MCF 10A (cell line): ENCODE measurements around the gene HMGN5. TPM values are rescaled to one million over a fixed set of nuclear protein-coding genes. Genes with fewer than 3 reads are reported as not detected.

Experiments used
- BruUV-seq: library from RNA; stranded (reverse); fragments of 400-500 nt; replicated peaks from 2 replicates; lab custom pipeline; 2021; lab: Mats Ljungman, UMichigan
- CTCF ChIA-PET: fragments of 300-600 bp; sonication (Branson Sonifier 250); formaldehyde crosslinking; extraction: SDS; loops from one replicate; lab custom pipeline; 2021; ENCODE audit warnings: antibody characterized with exemption, inconsistent platforms; lab: Yijun Ruan, JAX
- POLR2A ChIA-PET: fragments of 300-600, 350-650 bp; sonication (Branson Sonifier 250); formaldehyde crosslinking; extraction: SDS; loops from one replicate; lab custom pipeline; 2020; ENCODE audit warnings: antibody characterized with exemption, inconsistent platforms; lab: Yijun Ruan, JAX
- DNase-seq: peaks from one replicate; pipeline ENCODE4 v3.0.0-alpha.2; 2018; ENCODE audit not compliant: unreplicated experiment
- H3K27ac Mint-ChIP-seq: one replicate; pipeline ENCODE4 v1.8.0; 2022; ENCODE audit warnings: mild to moderate bottlenecking, low read depth, mixed read lengths; ENCODE audit not compliant: unreplicated experiment
- H3K27me3 Mint-ChIP-seq: one replicate; pipeline ENCODE4 v1.8.0; 2022; ENCODE audit warnings: mixed read lengths; ENCODE audit not compliant: insufficient read depth, unreplicated experiment
- H3K36me3 Mint-ChIP-seq: one replicate; pipeline ENCODE4 v1.8.0; 2022; ENCODE audit warnings: mild to moderate bottlenecking, moderate library complexity, mixed read lengths; ENCODE audit not compliant: insufficient read depth, unreplicated experiment
- H3K4me1 Mint-ChIP-seq: one replicate; pipeline ENCODE4 v1.8.0; 2022; ENCODE audit warnings: mixed read lengths; ENCODE audit not compliant: insufficient read depth, unreplicated experiment
- H3K4me3 Mint-ChIP-seq: one replicate; pipeline ENCODE4 v1.8.0; 2022; ENCODE audit warnings: mild to moderate bottlenecking, moderate library complexity, mixed read lengths; ENCODE audit not compliant: unreplicated experiment
- H3K9me3 Mint-ChIP-seq: one replicate; pipeline ENCODE4 v1.8.0; 2022; ENCODE audit warnings: mixed read lengths; ENCODE audit not compliant: unreplicated experiment
- CTCF ChIP-seq: fragments of 200-600 bp; IDR thresholded peaks from one replicate; pipeline ENCODE4 v1.8.0; 2022; ENCODE audit warnings: antibody characterized with exemption, mild to moderate bottlenecking; ENCODE audit not compliant: unreplicated experiment
- intact Hi-C: fragments of 100-400 bp; cut with micrococcal nuclease; formaldehyde crosslinking; loops from 2 replicates; pipeline ENCODE4 v1.14.1; 2022
- total RNA-seq: library from RNA; stranded (reverse); gene quantifications from 2 replicates; pipeline ENCODE4 v1.2.3, GENCODE V29; 2022

HMGN5 gene
- total RNA-seq, 1 experiment from 2014 or later: 11.8 TPM

GRCh38 chrX:81201071-81201470 is 642 bp downstream of the HMGN5 start:
- peaks cover 15% of the 10 kb centered on the region for H3K9me3 Mint-ChIP-seq
- intact Hi-C loops: loop anchor here (1.0 kb wide), 1 partner anchor 59 kb away; no protein-coding TSS in a partner anchor

GRCh38 chrX:81195712-81196111 is 6.0 kb downstream of the HMGN5 start:
- no peak overlapping the region for H3K27ac Mint-ChIP-seq
- POLR2A ChIA-PET: no interaction called here
- no peaks in the 10 kb centered on the region for H3K36me3 Mint-ChIP-seq
- CTCF ChIA-PET: interaction anchor here (0.6 to 2.0 kb wide), 7 partner anchors 9 to 1920 kb away, joined by 3 to 6 read pairs (median 4); no protein-coding TSS in a partner anchor
- peak; percentile 37 for TF ChIP-seq CTCF
- peaks cover 8% of the 10 kb centered on the region for H3K9me3 Mint-ChIP-seq
- no peaks in the 10 kb centered on the region for H3K27me3 Mint-ChIP-seq
- BruUV-seq: no TSS peak
- H3K4me1 Mint-ChIP-seq: no peaks in the 10 kb centered on the region
- intact Hi-C loops: no loop called here
- H3K4me3 Mint-ChIP-seq: no peak overlapping the region
- DNase-seq: peak; percentile 67

More at GRCh38 chrX:81201071-81201470, 642 bp downstream of the HMGN5 start:
- H3K27me3 Mint-ChIP-seq: no peaks in the 10 kb centered on the region
- H3K4me1 Mint-ChIP-seq: peaks cover 8% of the 10 kb centered on the region
- no peak for TF ChIP-seq CTCF
- peak overlapping the region; percentile 95 for H3K27ac Mint-ChIP-seq
- H3K36me3 Mint-ChIP-seq: no peaks in the 10 kb centered on the region
- no TSS peak for BruUV-seq
- H3K4me3 Mint-ChIP-seq: peak overlapping the region; percentile 88
- CTCF ChIA-PET: interaction anchor here (1.2 kb wide), 1 partner anchor 28 kb away, joined by 3 read pairs; no protein-coding TSS in a partner anchor
- DNase-seq: no peak
- POLR2A ChIA-PET: interaction anchor here (0.7 to 2.9 kb wide), 10 partner anchors 8 to 406 kb away, joined by 3 to 55 read pairs (median 6); no protein-coding TSS in a partner anchor

GRCh38 chrX:81195259-81195658 is 6.5 kb downstream of the HMGN5 start:
- TF ChIP-seq CTCF: no peak
- BruUV-seq: no TSS peak
- Mint-ChIP-seq H3K4me3 (no peak overlapping the region), H3K9me3 (peaks cover 8% of the 10 kb centered on the region), H3K4me1 (no peaks in the 10 kb centered on the region), H3K27ac (no peak overlapping the region), H3K36me3 (no peaks in the 10 kb centered on the region), H3K27me3 (no peaks in the 10 kb centered on the region)
- ChIA-PET POLR2A (no interaction called here), CTCF (interaction anchor here (0.6 to 2.0 kb wide), 8 partner anchors 8 to 291 kb away, joined by 3 to 6 read pairs (median 4); no protein-coding TSS in a partner anchor)
- no peak for DNase-seq
- intact Hi-C loops: no loop called here

GRCh38 chrX:81174286-81174685 is 27.4 kb downstream of the HMGN5 start:
- Mint-ChIP-seq H3K36me3 (no peaks in the 10 kb centered on the region), H3K9me3 (peaks cover 8% of the 10 kb centered on the region), H3K27me3 (no peaks in the 10 kb centered on the region), H3K27ac (no peak overlapping the region), H3K4me3 (no peak overlapping the region), H3K4me1 (no peaks in the 10 kb centered on the region)
- peak; percentile 33 for TF ChIP-seq CTCF
- peak; percentile 30 for DNase-seq
- no TSS peak for BruUV-seq
- ChIA-PET CTCF (interaction anchor here (0.6 to 4.0 kb wide), 3 partner anchors 34 to 749 kb away, joined by 3 to 28 read pairs (median 3); no protein-coding TSS in a partner anchor), POLR2A (no interaction called here)
- intact Hi-C loops: loop anchor here (1.0 to 5.0 kb wide), 2 partner anchors 203 to 297 kb away; no protein-coding TSS in a partner anchor
